COR-L47 (cell line): ENCODE data around the gene PPP4C.

Experiments
- DNase-seq: peaks from one replicate; lab custom pipeline; 2025; lab: John Stamatoyannopoulos, UW

The PPP4C gene

DNA sequence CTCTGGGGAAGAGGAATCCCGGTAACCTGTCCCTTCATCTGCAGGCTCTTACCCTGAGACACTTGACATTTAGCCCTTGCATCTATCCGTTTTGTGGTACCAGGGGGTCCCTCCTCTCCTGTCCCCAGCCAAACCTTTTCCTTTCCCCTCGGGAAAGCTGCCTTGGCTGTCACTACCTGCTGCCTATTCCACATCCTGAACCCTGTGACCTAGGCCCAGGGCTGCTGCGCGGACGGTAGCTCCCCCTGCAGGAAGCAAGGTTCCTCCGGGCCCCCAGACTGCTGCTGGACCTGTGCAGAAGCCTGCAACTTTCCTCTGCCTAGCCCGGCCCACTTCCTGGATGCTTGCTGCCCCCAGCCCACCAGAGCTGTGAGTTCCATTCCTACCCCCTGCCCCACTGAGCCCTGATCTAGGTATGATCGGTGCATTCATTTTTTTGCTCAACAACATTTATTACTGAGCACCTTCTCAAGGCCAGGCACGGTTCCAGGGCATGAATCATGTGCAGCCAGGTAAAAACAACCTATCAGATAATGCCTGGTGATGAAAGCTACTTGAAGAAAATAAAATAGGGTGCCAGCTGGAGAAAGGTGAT, 20.7 kb upstream of the PPP4C start:
- DNase-seq, result no peak

- no peak for DNase-seq
Measured at GRCh38 chr16:30060346-30060745, 15.4 kb upstream of the PPP4C start.

DNA sequence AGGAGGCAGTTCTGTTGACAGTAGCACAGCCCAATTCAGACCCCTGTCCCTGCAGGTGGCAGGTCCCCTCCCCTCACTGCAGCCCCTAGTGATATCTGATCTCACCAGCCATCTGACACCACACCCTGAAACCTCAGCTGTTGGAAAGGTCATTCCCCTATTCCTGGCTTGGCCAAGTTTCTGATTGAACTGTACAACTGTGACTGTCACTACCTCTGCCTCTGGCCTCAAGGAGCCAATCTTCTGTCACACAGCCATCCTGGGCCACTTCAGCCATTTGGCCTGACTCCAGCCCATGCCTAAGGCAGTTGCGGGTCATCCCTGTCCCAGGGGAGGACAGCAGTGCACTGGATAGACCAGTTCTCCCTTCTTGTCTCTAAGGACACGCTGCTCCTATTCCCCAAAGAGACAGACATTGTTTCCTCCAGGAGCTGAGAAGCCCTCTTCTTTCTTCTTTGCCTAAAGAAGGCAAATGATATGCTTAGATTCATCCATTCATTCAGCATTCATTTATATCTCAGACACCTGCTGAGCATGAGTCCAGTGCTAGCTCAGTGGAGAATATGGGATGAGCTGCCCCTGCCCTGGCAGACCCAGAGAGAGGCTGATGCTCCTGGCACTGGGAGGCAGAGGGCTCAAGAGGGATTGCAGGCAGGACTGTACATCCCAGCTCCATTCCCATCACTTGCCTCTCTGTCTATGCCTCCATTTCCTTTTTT, 14.8 kb upstream of the PPP4C start:
- DNase-seq, result no peak

DNA sequence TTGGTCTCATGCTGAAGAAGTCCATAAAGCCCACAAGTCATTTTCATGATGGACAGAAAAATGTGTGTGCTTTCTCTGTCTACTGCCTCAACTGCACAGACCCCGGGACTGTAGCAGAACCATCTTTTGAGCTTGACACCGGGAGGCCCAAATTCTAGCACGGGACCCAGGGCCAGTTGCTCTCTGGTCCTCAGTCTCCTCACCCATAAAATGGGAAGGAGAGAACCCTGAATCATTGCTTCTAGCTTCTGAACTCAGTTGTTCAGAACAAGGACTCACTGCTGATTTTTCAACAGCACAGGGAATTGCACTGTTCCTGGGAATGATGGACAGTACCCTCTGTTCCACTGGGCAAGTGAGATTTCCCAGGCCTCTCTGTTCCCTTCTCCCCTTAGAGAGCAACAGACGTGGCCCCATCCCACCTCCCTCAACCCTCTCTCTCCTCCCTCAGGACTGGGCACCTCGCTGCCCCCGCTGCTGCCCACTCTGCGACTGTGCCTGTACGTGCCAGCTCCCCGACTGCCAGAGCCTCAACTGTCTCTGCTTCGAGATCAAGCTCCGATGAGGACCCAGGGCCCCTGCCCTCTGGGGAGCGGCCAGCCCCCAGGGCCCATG, 12.4 kb upstream of the PPP4C start:
- no peak for DNase-seq

DNA sequence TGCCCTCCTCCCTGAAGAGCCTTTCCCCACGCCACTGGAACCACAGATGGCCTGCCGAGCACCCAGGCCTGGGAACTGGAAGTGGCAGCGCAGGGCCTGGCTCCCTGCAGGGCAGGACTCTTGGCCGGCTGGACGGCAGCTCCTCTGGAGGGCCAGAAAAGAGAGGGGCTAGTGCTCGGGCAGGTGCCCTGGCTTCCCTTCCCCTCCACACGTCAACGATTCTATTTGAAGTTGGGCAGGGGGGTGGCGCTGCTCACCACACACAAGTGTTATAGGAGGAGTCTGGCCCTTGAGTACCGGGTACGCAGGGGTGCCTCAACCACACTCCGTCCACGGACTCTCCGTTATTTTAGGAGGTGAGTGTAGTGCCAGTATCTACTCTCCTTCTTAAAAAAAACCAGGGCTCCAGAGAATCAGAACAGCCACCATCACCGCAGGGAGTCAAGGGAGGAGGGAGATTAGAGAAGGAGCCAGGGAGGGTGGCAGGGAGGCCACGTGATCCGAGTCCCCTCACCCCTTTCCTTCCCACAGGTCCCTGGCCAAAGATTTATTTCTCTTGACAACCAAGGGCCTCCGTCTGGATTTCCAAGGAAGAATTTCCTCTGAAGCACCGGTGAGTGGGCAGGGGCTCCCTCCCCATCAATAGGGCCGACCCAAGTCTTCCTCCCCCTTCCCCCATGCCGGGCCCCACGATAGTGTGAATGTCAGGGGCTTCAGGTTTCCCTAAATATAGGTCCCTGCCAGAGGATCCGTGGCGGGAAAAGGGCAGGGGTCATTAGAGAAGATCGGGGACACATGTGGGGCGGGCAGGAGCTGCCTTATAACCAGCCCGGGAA, 11.7 kb upstream of the PPP4C start:
- DNase-seq, result peak; percentile 78

- no peak for DNase-seq
Measured at GRCh38 chr16:30064729-30065101, 11.1 kb upstream of the PPP4C start.

DNA sequence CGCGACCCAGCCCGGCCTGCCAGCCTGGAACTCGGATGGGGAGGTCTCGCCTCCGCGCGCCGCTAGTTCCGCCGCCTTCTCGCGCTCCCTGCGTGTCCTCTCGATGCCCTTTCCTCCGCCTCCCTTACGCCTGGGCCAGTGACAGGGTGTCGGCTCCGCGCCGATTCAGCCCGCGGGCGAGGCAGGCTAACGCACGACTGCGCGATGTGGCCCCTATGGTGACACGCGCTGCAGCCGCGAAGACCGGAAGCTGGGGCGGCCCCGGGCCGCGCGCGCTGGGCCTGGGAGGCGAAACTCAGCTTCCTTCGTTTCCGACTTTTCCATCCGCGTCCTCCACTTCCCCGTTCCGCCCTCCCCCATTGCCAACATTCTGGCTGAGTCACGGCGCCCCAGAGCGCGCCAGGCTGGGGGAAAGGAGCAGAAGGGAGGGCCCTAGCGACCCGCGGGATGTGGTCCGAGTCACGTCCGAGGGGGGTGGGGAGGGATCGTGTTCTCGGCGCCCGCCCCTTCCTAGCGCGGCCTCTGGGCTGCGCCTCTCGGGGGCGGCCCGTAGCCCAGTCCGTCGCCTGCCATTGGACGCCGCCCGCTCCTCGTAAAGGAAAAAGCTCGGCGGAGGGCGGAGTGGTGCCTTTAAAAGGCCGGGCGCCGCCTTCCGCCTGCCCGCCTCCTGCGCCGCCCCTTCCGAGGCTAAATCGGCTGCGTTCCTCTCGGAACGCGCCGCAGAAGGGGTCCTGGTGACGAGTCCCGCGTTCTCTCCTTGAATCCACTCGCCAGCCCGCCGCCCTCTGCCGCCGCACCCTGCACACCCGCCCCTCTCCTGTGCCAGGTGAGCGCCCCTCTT, 10.5 kb upstream of the PPP4C start, which contains the start of gene ALDOA:
Gene ALDOA, plus strand, starts transcription at position 659 of the 841 bp plus-strand sequence. CDS start 1,138 bp downstream, outside the sequence.
- peak; percentile 98 for DNase-seq

DNA sequence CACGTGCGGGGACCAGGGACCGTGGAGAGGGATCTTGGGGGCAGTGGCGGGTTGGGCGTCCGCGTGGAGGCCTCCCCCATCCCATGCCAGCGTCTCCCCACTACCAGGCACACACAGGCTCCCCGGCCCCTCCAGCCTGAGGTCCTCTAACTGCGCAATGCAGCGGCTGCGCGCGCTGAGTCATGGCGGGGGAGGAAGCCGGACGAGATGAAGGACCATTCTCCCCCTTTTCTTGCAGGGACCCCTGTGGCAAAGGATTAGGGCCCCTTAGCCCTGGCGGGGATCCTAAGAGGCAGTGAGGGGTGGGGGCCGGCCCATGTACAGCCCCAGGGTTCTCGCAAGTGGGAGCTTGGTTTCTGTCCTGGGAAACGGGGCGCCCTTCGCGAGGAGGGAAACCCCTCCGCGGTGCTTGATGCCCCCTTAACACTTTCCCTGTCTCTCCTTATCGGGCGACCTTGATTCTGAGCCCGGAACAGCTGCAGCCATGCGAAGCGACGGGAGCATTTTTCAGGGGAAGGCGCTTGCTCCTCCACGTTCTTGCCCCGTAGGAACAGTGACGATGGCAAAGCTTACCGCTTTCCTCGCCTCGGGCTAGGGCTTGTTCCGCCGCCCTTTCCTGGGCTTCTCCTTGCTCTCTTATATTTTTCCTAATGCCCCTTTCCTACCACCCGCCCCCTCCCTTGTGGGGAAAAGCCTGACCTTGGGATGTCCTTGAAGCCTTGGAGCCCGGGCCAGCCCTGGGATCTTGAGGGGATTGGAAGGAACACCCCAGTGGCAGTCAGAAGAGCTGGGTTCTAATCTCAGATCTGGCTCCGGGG, 9.6 kb upstream of the PPP4C start:
- no peak for DNase-seq

DNA sequence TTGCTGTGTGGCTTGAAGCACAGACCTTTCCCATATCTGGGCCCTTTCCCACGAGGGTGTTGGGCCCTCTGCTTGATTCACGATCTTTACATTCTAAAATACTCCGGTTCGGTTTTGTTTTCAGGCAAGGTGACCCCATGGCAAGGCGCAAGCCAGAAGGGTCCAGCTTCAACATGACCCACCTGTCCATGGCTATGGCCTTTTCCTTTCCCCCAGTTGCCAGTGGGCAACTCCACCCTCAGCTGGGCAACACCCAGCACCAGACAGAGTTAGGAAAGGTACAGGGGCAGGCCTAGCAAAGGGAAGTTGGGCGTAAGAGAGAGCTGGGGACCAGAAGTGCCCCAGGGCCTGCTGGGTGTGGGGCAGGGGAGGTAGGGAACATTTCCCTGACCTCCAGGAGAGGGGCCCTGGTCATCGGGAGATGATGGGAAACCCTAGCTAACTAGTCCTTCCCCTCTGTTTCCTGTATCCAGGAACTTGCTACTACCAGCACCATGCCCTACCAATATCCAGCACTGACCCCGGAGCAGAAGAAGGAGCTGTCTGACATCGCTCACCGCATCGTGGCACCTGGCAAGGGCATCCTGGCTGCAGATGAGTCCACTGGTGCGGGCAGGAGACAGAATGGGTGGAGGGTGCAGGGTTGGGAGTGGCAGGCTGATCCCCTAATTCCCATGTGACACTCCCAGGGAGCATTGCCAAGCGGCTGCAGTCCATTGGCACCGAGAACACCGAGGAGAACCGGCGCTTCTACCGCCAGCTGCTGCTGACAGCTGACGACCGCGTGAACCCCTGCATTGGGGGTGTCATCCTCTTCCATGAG, 8.8 kb upstream of the PPP4C start:
- DNase-seq, result no peak

GRCh38 chr16:30067584-30067916, 8.2 kb upstream of the PPP4C start:
- no peak for DNase-seq

GRCh38 chr16:30068333-30068732, 7.5 kb upstream of the PPP4C start:
- no peak for DNase-seq

DNA sequence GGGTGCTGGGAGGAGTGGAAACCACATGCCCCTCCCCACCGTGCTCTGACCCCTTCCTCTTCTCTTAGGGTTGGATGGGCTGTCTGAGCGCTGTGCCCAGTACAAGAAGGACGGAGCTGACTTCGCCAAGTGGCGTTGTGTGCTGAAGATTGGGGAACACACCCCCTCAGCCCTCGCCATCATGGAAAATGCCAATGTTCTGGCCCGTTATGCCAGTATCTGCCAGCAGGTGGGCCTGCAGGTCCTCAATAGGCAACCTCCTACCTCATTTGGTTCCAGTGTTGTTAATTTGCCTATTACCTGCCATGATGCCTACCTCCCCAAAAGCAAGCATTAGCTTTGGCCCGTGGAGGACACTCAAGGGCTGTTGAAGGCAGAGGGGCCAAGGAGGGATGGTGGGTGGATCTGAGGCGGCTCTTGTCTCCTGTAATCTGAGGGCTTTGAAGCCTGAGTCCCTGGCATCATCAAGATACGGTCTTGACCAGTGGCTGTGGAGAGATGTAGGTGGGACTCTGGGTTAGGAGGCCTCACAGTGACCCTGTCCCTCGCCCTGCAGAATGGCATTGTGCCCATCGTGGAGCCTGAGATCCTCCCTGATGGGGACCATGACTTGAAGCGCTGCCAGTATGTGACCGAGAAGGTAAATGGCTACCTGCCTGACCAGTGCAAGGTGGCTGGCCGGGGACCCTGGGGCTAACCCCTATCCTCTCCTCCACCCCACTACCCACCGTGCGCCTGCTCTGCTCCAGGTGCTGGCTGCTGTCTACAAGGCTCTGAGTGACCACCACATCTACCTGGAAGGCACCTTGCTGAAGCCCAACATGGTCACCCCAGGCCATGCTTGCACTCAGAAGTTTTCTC, 6.8 kb upstream of the PPP4C start:
- DNase-seq, result peak; percentile 29

DNA sequence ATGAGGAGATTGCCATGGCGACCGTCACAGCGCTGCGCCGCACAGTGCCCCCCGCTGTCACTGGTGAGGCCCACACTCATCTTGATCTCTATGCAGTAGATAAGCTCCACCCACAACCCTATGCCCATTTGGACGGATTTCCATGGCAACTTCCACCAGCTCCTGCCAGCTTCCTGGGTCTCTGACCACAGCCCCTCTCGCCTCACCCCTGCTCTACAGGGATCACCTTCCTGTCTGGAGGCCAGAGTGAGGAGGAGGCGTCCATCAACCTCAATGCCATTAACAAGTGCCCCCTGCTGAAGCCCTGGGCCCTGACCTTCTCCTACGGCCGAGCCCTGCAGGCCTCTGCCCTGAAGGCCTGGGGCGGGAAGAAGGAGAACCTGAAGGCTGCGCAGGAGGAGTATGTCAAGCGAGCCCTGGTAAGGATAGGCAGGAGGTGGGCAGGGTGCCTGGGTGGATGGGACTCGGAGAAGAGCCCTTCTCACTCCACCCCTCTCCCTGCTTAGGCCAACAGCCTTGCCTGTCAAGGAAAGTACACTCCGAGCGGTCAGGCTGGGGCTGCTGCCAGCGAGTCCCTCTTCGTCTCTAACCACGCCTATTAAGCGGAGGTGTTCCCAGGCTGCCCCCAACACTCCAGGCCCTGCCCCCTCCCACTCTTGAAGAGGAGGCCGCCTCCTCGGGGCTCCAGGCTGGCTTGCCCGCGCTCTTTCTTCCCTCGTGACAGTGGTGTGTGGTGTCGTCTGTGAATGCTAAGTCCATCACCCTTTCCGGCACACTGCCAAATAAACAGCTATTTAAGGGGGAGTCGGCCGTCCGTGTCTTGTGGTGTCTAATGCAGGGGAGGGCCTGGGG, 6.0 kb upstream of the PPP4C start:
- no peak for DNase-seq

- no peak for DNase-seq
Measured at GRCh38 chr16:30070490-30070889, 5.3 kb upstream of the PPP4C start.

DNA sequence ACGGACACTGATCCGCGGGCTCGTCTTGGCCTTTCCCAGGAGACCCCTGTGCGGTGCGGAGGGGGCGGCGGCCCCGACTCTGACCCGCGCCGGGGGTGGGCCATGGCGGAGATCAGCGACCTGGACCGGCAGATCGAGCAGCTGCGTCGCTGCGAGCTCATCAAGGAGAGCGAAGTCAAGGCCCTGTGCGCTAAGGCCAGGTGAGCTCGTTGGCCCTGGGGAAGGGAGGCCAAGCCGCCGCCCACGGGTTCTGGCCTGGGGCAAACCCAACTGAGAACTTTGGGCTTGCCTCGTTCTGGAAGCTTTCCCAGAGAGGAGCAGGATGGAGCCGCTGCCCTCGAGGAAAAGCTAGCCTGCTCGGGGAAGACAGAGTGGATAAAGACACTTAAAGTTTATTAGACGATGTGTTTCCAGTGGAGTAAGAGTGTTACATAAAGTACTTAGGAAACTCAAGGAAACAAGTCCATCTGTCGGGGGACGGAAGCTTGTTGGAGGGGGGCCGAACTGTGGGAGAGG, 540 bp downstream of the PPP4C start:
- no peak for DNase-seq

GRCh38 chr16:30077656-30078055, 1.9 kb downstream of the PPP4C start:
- no peak for DNase-seq

DNA sequence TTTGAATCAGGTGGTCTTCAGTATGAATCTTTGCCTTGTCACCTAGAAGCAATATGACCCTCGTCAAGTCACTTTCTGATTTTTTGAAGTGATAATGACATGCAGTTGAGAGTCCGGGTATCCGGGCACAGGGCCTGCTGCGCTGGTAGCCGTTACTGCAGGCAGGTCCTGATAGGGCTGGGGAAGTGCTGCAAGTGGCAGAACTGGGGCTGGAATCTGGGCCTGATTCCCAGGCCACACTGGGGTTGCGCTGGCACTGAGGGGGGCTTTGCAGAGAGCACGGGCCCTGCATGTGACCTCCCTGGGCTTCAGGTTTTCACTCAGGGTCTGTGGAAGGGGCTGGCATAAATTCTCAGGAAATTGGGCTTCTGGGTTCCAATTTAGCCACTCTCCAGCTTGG, 3.0 kb downstream of the PPP4C start:
- DNase-seq, result no peak

DNA sequence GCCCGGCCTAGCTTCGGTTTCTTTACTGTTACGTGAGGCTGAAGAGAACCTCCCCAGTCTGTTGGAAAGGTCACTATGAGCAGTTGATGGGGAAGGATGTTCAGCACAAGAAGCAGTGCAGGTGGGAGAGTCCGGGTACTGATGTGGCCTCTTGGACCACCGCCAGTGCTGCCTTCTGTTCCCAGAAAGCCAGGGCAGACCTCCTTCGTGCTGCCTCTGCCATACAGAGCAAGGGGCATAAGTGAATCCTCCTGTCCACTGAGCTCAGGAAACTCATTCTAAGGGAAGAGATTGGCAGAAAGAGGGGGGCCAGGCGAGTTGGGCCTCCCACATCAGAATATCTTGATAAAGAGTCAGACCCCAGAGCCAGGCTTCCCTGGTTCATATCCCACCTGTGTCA, 3.7 kb downstream of the PPP4C start:
- no peak for DNase-seq
